ENCODE results near the gene WASF2.
A peak's percentile ranks its signal among the peaks of the same experiment; 100 is the strongest.
"Not testable (repeated sequence)": the region's sequence is repeated elsewhere in the genome, so short reads cannot be mapped to it uniquely, and the experiment has no call there.

WASF2 gene

DNA sequence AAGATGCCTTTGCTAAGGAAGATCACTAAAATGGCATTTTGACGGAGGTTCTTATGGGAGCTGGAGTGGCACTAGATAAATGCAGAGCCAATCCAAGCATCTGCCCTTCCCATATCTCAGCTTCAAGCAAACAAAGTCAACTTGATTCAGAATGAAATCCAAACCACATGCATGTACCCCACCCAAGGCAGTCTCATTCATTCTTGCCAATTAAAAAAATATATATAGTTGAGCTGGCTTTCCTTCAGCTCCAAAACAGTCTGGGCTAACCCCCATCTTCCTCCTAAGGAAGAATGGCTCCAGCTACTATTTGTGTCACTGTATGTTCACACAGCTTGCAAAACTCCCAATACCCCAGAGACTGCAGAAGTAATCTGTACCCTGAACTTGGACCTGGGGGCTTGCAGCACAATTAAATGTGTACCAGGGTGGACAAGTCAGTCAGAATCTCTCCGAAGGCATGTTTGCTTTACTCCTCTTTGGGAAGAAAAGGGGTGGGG, 62.1 kb downstream of the WASF2 start:
- no peak for DNase-seq (ENCODE audit: low read depth in 2 of 3, low spot score in 1 of 3)

DNA sequence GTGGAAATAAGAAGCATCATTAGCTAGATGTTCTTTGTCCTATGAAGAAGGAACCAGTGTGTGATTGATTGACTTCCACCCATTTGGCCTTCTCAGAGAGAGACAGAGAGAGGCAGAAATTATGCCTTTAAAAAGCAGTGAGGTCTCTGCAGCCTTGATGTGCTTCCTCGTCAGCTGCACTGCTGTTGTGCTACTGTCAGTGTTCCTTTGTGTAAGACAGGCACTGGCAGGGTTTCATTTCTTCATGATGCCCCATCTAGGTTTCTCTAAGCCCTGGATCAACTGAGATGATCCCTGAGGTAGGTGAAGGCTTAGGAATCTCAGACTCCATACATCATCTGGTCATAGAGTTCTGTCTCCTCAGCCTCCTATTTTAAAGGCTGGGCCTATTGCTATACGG, 62.6 kb downstream of the WASF2 start:
- no peak for DNase-seq (ENCODE audit: low read depth in 2 of 3, low spot score in 1 of 3)

DNA sequence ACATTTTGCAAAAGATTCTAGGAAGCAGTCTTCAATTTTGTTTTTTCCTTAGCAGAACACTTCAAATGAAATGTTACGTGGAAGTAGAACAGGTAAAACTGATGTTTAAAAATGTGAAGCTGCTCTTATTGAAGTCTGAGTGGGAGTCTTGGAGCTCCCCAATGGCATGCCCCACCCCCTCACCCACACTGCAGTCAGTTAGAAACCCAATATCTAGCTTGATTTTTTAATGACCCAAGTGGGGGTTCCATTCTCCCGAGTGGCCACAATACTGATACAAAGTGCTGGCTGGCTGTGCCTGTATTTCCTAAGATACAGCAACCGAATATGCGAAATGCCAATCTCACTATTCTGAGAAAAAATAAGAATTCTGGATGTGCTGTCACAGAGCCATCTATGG, 66.3 kb downstream of the WASF2 start:
- no peak for DNase-seq (ENCODE audit: low read depth in 2 of 3, low spot score in 1 of 3)

GRCh38 chr1:27418326-27419185, 71.4 kb downstream of the WASF2 start:
- DNase-seq (ENCODE audit: low read depth in 2 of 3, low spot score in 1 of 3), result peak; percentile 44 to 66 (median 60)

GRCh38 chr1:27417713-27418112, 72.3 kb downstream of the WASF2 start:
- DNase-seq (ENCODE audit: low read depth in 2 of 3, low spot score in 1 of 3), result no peak

GRCh38 chr1:27416387-27417111, 73.4 kb downstream of the WASF2 start:
- peak in 2 of 3 donors; percentile 33 to 70 for DNase-seq (ENCODE audit: low read depth in 2 of 3, low spot score in 1 of 3)

DNA sequence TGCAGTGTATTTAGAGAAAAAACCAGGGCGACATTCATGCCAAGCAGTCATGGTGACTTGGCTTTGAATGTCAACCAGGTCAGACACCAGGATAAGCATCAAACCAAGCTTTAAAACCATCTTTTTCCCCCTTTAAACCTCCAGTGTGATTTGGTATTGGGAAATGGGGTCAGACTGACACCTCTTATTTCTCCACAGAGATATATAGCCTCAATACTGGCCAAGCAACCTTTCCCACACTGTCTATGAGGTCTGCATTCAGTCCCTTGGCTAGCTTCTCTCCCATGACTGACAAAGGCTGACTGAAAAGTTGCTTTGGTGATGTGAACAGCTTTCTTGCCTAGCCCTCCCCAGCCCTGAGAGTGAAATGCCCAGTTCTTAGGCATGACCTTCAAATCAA, 75.9 kb downstream of the WASF2 start:
- no peak for DNase-seq (ENCODE audit: low read depth in 2 of 3, low spot score in 1 of 3)

DNA sequence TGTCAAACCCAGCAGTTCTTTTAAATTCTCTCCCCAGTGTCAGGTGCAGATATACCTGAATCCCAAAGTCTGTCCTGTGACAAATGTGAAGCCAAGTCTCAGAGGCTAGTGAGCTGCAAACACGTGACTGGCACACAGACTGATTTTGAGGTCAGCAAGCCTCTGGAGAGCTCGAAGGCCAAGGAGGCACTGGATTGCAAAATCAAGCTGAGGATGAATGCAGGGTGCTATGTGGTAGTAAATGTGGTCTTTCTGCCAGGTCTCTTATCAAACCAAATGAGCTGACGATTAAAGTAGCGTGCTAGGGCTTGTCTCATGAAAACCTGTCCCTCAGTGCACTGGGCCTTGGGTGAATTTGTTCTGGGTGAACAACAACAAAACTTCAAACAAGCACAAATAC, 77.0 kb downstream of the WASF2 start:
- DNase-seq (ENCODE audit: low read depth in 2 of 3, low spot score in 1 of 3), result no peak

DNA sequence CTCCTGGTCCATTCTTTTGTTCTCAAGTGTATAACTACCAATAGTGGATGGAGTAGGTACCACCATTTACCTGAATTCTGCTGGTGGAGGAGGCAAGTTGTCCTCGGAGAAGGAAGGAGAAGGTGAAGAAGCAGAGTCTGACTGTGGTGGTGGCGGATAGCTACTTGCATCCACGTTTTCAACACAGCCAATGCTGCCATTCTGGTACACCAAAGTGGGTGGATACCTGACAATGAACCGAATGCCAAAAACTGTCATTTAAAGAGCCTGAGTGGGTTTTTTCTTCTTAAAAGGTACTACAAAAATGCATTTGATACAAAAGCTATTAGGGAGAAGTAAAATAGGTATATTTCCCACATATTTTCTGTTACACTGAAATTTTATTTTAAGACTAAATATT, 77.5 kb downstream of the WASF2 start:
- no peak for DNase-seq (ENCODE audit: low read depth in 2 of 3, low spot score in 1 of 3)

GRCh38 chr1:27410709-27411108, 79.3 kb downstream of the WASF2 start:
- no peak for DNase-seq (ENCODE audit: low read depth in 2 of 3, low spot score in 1 of 3)

DNA sequence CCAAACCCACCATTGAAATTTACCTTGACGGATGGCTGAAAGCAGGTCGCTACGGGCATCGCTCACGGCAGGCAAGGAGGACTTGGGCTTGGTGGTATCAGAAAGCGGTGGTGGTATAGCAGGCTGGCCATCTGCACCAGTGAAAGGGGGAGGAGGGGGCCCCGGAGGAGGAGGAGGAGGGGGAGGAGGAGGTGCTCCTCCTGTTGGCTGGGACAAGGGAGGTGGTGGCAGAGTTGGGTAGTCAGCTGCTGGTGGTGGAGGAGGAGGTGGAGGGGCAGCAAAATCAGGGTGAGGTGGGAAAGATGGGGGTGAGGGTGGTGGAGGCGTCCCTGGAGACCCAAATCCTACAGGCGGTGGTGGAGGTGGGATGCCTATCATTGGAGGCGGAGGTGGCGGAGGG, 80.3 kb downstream of the WASF2 start:
- DNase-seq (ENCODE audit: low read depth in 2 of 3, low spot score in 1 of 3), result no peak

DNA sequence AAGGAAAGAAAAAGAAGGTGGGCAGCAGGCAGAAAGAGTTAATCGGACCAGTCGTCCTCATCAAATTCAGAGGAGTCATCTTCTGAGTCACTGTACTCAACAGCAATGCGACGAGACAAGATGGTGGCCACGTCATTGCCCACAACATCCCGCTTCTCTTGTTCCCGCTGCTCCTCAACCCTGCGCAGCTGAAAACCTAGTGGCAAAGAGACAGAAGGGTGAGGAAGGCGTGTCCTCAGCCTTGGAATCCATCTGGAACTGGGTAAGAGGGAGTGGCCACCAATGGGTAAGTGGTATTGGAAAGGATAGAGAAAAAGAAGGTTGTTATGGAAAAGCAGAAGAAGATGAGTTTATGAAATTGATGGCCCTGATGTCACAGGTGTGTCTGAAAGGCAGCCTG, 81.8 kb downstream of the WASF2 start:
- DNase-seq (ENCODE audit: low read depth in 2 of 3, low spot score in 1 of 3), result no peak

- not testable (repeated sequence) for DNase-seq (ENCODE audit: low read depth in 2 of 3, low spot score in 1 of 3)
Measured at GRCh38 chr1:27406791-27407190, 83.2 kb downstream of the WASF2 start.

- no peak for DNase-seq (ENCODE audit: low read depth in 2 of 3, low spot score in 1 of 3)
Measured at GRCh38 chr1:27406362-27406680, 83.6 kb downstream of the WASF2 start.

DNA sequence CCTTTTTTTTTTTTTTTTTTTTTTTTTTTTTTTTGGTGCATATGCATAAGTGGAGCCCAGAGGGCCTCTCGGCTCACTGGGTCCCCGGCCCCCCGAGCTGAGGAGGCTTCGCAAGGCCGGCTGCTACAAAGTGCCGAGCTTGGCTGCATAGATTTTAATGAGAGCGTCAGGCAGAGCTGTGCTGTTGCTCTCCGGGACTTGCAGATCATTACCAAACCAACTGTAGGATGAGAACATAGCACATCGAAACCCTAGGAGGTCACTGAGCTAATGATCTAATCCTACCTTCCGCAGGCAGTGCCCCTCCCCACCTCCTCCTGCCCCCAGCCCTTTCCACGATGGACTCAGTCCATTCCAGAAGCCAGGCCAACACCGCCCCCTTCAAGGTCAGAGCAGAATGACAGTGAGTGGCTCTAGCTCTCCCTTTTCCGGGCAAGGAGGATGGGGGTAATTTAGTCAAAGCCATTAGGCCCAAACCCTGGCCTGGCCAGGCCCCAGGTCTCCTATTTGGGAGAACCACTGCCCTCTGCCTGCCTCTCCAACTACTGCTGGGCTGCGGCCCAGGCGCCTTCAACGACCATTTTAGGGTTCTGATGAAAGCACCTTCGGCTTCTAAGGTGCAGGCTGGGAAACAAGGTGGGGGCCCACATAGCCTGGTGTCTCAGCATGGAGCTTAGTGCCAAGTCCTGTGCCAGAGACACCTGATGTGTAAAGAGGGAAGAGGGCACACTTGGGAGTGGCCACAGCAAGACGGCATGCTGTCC, 84.2 kb downstream of the WASF2 start:
- DNase-seq (ENCODE audit: low read depth in 2 of 3, low spot score in 1 of 3), result not testable (repeated sequence)

- DNase-seq (ENCODE audit: low read depth in 2 of 3, low spot score in 1 of 3), result no peak
Measured at GRCh38 chr1:27405074-27405473, 84.9 kb downstream of the WASF2 start.

GRCh38 chr1:27403931-27404330, 86.0 kb downstream of the WASF2 start:
- no peak for DNase-seq (ENCODE audit: low read depth in 2 of 3, low spot score in 1 of 3)

- DNase-seq (ENCODE audit: low read depth in 2 of 3, low spot score in 1 of 3), result no peak
Measured at GRCh38 chr1:27403065-27403726, 86.8 kb downstream of the WASF2 start.

- no peak for DNase-seq (ENCODE audit: low read depth in 2 of 3, low spot score in 1 of 3)
Measured at GRCh38 chr1:27402349-27402754, 87.6 kb downstream of the WASF2 start.

DNA sequence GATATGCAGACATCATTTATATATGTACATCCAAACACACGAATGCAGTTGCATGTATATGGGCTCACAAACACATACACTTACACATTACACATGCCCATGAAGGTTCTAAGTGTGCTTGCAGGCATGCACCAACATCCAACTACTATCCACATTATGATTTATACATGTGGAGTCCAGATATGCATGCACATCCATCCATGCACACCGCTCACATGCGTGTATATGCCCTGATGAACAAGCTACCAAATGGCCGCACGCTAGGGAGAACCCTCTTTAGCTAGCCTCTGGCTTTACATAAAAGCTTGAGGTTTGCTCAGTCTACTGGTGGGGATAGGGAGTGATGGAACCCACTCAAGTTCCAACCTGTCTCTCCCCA, 89.0 kb downstream of the WASF2 start:
- DNase-seq (ENCODE audit: low read depth in 2 of 3, low spot score in 1 of 3), result no peak
